HepG2 (cell line): Measurements from ENCODE around the gene SSBP4. TPM values are rescaled to one million over a fixed set of nuclear protein-coding genes. Genes with fewer than 3 reads are reported as not detected.
A peak's percentile ranks its signal among the peaks of the same experiment; 100 is the strongest.

Source experiments
- CHCHD3 ChIP-seq: sonication (generic); formaldehyde crosslinking; IDR thresholded peaks from 2 replicates; pipeline ENCODE4 v1.8.0; 2022; ENCODE audit warnings: mild to moderate bottlenecking, missing genetic modification reagents, moderate library complexity
- FOXO1 ChIP-seq: sonication (generic); formaldehyde crosslinking; IDR thresholded peaks from 2 replicates; pipeline ENCODE4 v1.4.0; 2020; ENCODE audit warnings: missing genetic modification reagents
- GABPA ChIP-seq, 2 experiments: IDR thresholded peaks; 2 replicates each; pipeline ENCODE4 v1.6.1; 2011 to 2016; ENCODE audit warnings: low read depth in 2 of 2, low read length in 1 of 2, missing biosample characterization in 1 of 2, missing genetic modification characterization in 1 of 2
- HDAC1 ChIP-seq: sonication (generic); formaldehyde crosslinking; IDR thresholded peaks from 2 replicates; pipeline ENCODE4 v1.5.1; 2020; ENCODE audit warnings: mild to moderate bottlenecking, missing genetic modification reagents
- HES4 ChIP-seq: sonication (generic); formaldehyde crosslinking; IDR thresholded peaks from 2 replicates; pipeline ENCODE4 v1.9.0; 2021; ENCODE audit warnings: mild to moderate bottlenecking, missing genetic modification reagents, borderline replicate concordance
- KLF13 ChIP-seq: sonication (generic); formaldehyde crosslinking; IDR thresholded peaks from 2 replicates; pipeline ENCODE4 v1.4.0; 2020; ENCODE audit warnings: mild to moderate bottlenecking, missing genetic modification reagents
- NR3C1 ChIP-seq: sonication (generic); formaldehyde crosslinking; IDR thresholded peaks from 2 replicates; pipeline ENCODE4 v1.4.0; 2020; ENCODE audit warnings: missing genetic modification reagents
- RBM39 ChIP-seq: fragments of 200-400 bp; formaldehyde crosslinking; IDR thresholded peaks from one replicate; pipeline ENCODE4 v1.6.1; 2018; ENCODE audit warnings: antibody characterized with exemption, mild to moderate bottlenecking, low read depth, low read length; ENCODE audit not compliant: poor library complexity, severe bottlenecking
- ZBTB2 ChIP-seq: sonication (generic); formaldehyde crosslinking; IDR thresholded peaks from 2 replicates; pipeline ENCODE4 v1.8.0; 2022; ENCODE audit warnings: low read depth, missing genetic modification reagents
- ZBTB7B ChIP-seq: sonication (generic); formaldehyde crosslinking; IDR thresholded peaks from 2 replicates; pipeline ENCODE4 v1.4.0; 2020; ENCODE audit warnings: missing genetic modification reagents
- ZFP90 ChIP-seq: sonication (generic); formaldehyde crosslinking; IDR thresholded peaks from 2 replicates; pipeline ENCODE4 v1.8.0; 2022; ENCODE audit warnings: missing genetic modification reagents, mild to moderate bottlenecking, inconsistent platforms, borderline replicate concordance
- ZNF431 ChIP-seq: sonication (generic); formaldehyde crosslinking; IDR thresholded peaks from 2 replicates; pipeline ENCODE4 v1.9.0; 2022; ENCODE audit warnings: missing genetic modification reagents, low read depth, mild to moderate bottlenecking, borderline replicate concordance
- ZNF546 ChIP-seq: sonication (generic); formaldehyde crosslinking; conservative IDR thresholded peaks from 2 replicates; pipeline ENCODE4 v1.8.1; 2023; ENCODE audit warnings: mild to moderate bottlenecking, missing genetic modification reagents
- ZNF577 ChIP-seq: sonication (generic); formaldehyde crosslinking; IDR thresholded peaks from 2 replicates; pipeline ENCODE4 v1.4.0; 2020; ENCODE audit warnings: mild to moderate bottlenecking, low read depth, missing genetic modification reagents, borderline replicate concordance
- ZNF619 ChIP-seq: sonication (generic); formaldehyde crosslinking; IDR thresholded peaks from 2 replicates; pipeline ENCODE4 v1.4.0; 2020; ENCODE audit warnings: mild to moderate bottlenecking, missing genetic modification reagents
- ZNF639 ChIP-seq: conservative IDR thresholded peaks from 2 replicates; pipeline ENCODE4 v1.6.1; 2018; ENCODE audit warnings: missing genetic modification reagents
- ZNF782 ChIP-seq: sonication (generic); formaldehyde crosslinking; IDR thresholded peaks from 2 replicates; pipeline ENCODE4 v1.4.0; 2020; ENCODE audit warnings: missing genetic modification reagents, mild to moderate bottlenecking, borderline replicate concordance
- polyA plus RNA-seq, 8 experiments: library from polyadenylated mRNA; depleted of rRNA in 3 of 8; stranded (reverse) in 7 of 8; unstranded in 1 of 8; fragments of >200 nt; fragmentation: Illumina TruSeq in 4 of 8; extraction: Trizol in 4 of 8; gene quantifications; 2 replicates each; pipeline versions ENCODE4 v1.2.1 to v1.2.3, GENCODE V29; 2011 to 2016; ENCODE audit warnings: low read depth in 4 of 8, missing spikeins in 1 of 8, mixed read lengths in 1 of 8; ENCODE audit not compliant: insufficient read depth in 1 of 8
- total RNA-seq, 5 experiments: library from RNA; depleted of rRNA; stranded (reverse); fragments of >200 nt; fragmentation: Illumina TruSeq; extraction: Trizol; gene quantifications; 2 replicates each; pipeline ENCODE4 v1.2.3, GENCODE V29; 2016; ENCODE audit warnings: low read depth in 1 of 5
- TF ChIP-seq, protein P1 (sequence below): sonication (generic); formaldehyde crosslinking; IDR thresholded peaks from 2 replicates; pipeline ENCODE4 v1.5.1; 2020; ENCODE audit warnings: mild to moderate bottlenecking, missing genetic modification reagents, moderate library complexity
- TF ChIP-seq, protein P2 (sequence below): sonication (generic); formaldehyde crosslinking; IDR thresholded peaks from 2 replicates; pipeline ENCODE4 v1.5.0; 2020; ENCODE audit warnings: missing genetic modification reagents, mild to moderate bottlenecking, borderline replicate concordance
- TF ChIP-seq, protein P3 (sequence below): sonication (generic); formaldehyde crosslinking; conservative IDR thresholded peaks from 2 replicates; pipeline ENCODE4 v1.8.0; 2022; ENCODE audit warnings: mild to moderate bottlenecking, moderate library complexity, missing genetic modification reagents

The SSBP4 gene
- total and polyA plus RNA-seq, 2 of the 13 experiments (the other 11 are each of a cell fraction or from before 2014, with no cell fraction given), result 20.8 to 39.5 TPM

DNA sequence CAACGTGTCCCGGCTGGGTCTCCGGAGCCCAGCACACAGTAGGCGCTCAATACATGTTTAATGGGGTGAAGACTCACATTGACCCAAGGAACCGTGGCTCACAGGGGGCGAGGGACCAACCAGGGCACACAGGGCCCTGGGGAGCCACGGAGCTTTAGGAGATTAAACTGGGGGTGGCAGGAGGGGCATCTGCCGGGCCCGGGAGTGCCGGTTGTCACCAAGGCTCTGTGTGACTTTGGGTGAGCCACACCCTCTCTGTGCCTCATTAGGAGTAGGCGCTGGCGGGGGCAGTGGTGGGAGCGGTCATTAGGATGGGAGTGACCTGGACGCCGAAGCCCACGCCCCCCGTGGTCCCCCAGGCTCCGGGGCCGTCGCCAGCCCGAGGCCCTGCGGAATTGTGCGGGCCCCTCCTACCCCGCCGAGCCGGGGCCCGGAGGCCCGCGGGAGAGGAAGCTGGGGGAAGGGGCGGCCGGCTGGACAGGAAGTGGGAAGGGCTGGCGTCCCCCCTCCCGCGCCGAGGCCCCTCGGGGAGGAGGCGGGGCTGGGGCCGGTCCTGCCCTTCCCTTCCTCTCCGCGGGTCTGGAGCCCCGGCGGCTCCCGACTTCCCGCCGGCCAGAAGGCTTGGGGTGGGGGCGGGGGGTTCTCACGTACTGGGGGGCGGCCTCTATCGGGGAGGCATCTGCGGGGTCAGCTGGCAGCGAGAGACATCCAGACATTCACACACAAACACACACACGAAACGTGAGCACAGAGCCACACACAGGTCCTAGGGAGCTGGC lies 1.8 kb upstream of the SSBP4 start (continued):
- TF ChIP-seq ZNF639 (CRISPR knock-in tag) (peak; percentile 95), KLF13 (CRISPR knock-in tag) (no peak), NR3C1 (CRISPR knock-in tag) (no peak), HDAC1 (peak; percentile 49), GABPA (IDR thresholded peaks at IDR 0.05; ENCODE audit: low read depth, low read length) (peak; percentile 83), GABPA (CRISPR knock-in tag; IDR thresholded peaks at IDR 0.05; ENCODE audit: low read depth) (peak; percentile 84), ZBTB7B (CRISPR knock-in tag) (no peak; the same call in 1 of the 2 replicates), ZNF782 (CRISPR knock-in tag) (0 out of 2 replicates have a peak, but pooled peaks have one; percentile 33), ZFP90 (peak; percentile 70), ZNF577 (CRISPR knock-in tag) (no peak), ZNF431 (CRISPR knock-in tag) (0 out of 2 replicates have a peak, but pooled peaks have one; percentile 36), ZNF546 (CRISPR knock-in tag) (no peak), ZBTB2 (CRISPR knock-in tag) (peak; percentile 89), HES4 (CRISPR knock-in tag) (peak; percentile 85; the same call in 1 of the 2 replicates), ZNF619 (CRISPR knock-in tag) (0 out of 2 replicates have a peak, but pooled peaks have one; percentile 38), CHCHD3 (CRISPR knock-in tag) (peak; percentile 72; the same call in 1 of the 2 replicates), FOXO1 (CRISPR knock-in tag) (peak; percentile 9; the same call in 1 of the 2 replicates), RBM39 (peak; percentile 87)
- TF ChIP-seq, protein P1, sequence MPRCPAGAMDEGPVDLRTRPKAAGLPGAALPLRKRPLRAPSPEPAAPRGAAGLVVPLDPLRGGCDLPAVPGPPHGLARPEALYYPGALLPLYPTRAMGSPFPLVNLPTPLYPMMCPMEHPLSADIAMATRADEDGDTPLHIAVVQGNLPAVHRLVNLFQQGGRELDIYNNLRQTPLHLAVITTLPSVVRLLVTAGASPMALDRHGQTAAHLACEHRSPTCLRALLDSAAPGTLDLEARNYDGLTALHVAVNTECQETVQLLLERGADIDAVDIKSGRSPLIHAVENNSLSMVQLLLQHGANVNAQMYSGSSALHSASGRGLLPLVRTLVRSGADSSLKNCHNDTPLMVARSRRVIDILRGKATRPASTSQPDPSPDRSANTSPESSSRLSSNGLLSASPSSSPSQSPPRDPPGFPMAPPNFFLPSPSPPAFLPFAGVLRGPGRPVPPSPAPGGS (CRISPR knock-in tag), result peak; percentile 72; the same call in 1 of the 2 replicates
- TF ChIP-seq, protein P2, sequence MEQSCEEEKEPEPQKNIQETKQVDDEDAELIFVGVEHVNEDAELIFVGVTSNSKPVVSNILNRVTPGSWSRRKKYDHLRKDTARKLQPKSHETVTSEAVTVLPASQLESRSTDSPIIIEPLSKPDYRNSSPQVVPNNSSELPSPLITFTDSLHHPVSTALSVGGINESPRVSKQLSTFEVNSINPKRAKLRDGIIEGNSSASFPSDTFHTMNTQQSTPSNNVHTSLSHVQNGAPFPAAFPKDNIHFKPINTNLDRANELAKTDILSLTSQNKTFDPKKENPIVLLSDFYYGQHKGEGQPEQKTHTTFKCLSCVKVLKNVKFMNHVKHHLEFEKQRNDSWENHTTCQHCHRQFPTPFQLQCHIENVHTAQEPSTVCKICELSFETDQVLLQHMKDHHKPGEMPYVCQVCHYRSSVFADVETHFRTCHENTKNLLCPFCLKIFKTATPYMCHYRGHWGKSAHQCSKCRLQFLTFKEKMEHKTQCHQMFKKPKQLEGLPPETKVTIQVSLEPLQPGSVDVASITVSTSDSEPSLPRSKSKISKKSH (CRISPR knock-in tag), result 0 out of 2 replicates have a peak, but pooled peaks have one; percentile 4
- TF ChIP-seq, protein P3, sequence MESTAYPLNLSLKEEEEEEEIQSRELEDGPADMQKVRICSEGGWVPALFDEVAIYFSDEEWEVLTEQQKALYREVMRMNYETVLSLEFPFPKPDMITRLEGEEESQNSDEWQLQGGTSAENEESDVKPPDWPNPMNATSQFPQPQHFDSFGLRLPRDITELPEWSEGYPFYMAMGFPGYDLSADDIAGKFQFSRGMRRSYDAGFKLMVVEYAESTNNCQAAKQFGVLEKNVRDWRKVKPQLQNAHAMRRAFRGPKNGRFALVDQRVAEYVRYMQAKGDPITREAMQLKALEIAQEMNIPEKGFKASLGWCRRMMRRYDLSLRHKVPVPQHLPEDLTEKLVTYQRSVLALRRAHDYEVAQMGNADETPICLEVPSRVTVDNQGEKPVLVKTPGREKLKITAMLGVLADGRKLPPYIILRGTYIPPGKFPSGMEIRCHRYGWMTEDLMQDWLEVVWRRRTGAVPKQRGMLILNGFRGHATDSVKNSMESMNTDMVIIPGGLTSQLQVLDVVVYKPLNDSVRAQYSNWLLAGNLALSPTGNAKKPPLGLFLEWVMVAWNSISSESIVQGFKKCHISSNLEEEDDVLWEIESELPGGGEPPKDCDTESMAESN (CRISPR knock-in tag), result 0 out of 2 replicates have a peak, but pooled peaks have one; percentile 37
